ENCODE data around the gene CHST2. TPM values are rescaled to one million over a fixed set of nuclear protein-coding genes. Genes with fewer than 3 reads are reported as not detected.

Gene CHST2
- total and polyA plus RNA-seq, 5 donors = 1.5 to 3.3 (median 2.2) TPM

- intact Hi-C loops (cut with DNase I) = no loop called here
- H3K9me3 ChIP-seq (ENCODE audit: control insufficient read depth, low read length) = no peaks in the 10 kb centered on the region
- ATAC-seq = no peak
- H3K27ac ChIP-seq (ENCODE audit: low read length) = no peak overlapping the region
- 67% methylated on average over 3 of the region's 3 CpGs for WGBS
- DNase-seq = no peak
- H3K4me3 ChIP-seq (ENCODE audit: low read length) = no peak overlapping the region
- H3K27me3 ChIP-seq (ENCODE audit: control insufficient read depth, insufficient read depth) = no peaks in the 10 kb centered on the region
- no peaks in the 10 kb centered on the region for H3K4me1 ChIP-seq (ENCODE audit: control insufficient read depth, insufficient read depth, low read length)
Observed at GRCh38 chr3:143099210-143099609, 20.4 kb upstream of the CHST2 start.

- Histone ChIP-seq H3K9me3 (ENCODE audit: control insufficient read depth, low read length) (no peaks in the 10 kb centered on the region), H3K27ac (ENCODE audit: low read length) (no peak overlapping the region), H3K27me3 (ENCODE audit: control insufficient read depth, insufficient read depth) (no peaks in the 10 kb centered on the region), H3K4me1 (ENCODE audit: control insufficient read depth, insufficient read depth, low read length) (no peaks in the 10 kb centered on the region), H3K4me3 (ENCODE audit: low read length) (no peak overlapping the region)
- DNase-seq = no peak
- intact Hi-C loops (cut with DNase I) = no loop called here
- 73% methylated on average over 2 of the region's 2 CpGs for WGBS
- no peak for ATAC-seq
Observed at GRCh38 chr3:143099690-143100089, 19.9 kb upstream of the CHST2 start.

- 83% methylated on average over 6 of the region's 6 CpGs for WGBS
- intact Hi-C loops (cut with DNase I) = no loop called here
- no peak for ATAC-seq
Observed at GRCh38 chr3:143100451-143100850, 19.1 kb upstream of the CHST2 start.

GRCh38 chr3:143101792-143102381 is 17.7 kb upstream of the CHST2 start:
- Histone ChIP-seq H3K9me3 (ENCODE audit: control insufficient read depth, low read length) (peaks cover 1% of the 10 kb centered on the region), H3K27ac (ENCODE audit: low read length) (no peak overlapping the region), H3K27me3 (ENCODE audit: control insufficient read depth, insufficient read depth) (no peaks in the 10 kb centered on the region), H3K4me3 (ENCODE audit: low read length) (no peak overlapping the region), H3K4me1 (ENCODE audit: control insufficient read depth, insufficient read depth, low read length) (no peaks in the 10 kb centered on the region)
- DNase-seq (no peak), ATAC-seq (no peak)
- intact Hi-C loops (cut with DNase I) = no loop called here
- 70% methylated on average over 7 of the region's 7 CpGs for WGBS

More at GRCh38 chr3:143100451-143100850, 19.1 kb upstream of the CHST2 start:
- Histone ChIP-seq H3K4me3 (ENCODE audit: low read length) (no peak overlapping the region), H3K27me3 (ENCODE audit: control insufficient read depth, insufficient read depth) (no peaks in the 10 kb centered on the region), H3K4me1 (ENCODE audit: control insufficient read depth, insufficient read depth, low read length) (no peaks in the 10 kb centered on the region), H3K27ac (ENCODE audit: low read length) (no peak overlapping the region), H3K9me3 (ENCODE audit: control insufficient read depth, low read length) (no peaks in the 10 kb centered on the region)
- DNase-seq = no peak

- H3K4me3 ChIP-seq (ENCODE audit: low read length) = no peak overlapping the region
- H3K27me3 ChIP-seq (ENCODE audit: control insufficient read depth, insufficient read depth) = no peaks in the 10 kb centered on the region
- DNase-seq = no peak
- WGBS = 83% methylated on average over 2 of the region's 2 CpGs
- H3K4me1 ChIP-seq (ENCODE audit: control insufficient read depth, insufficient read depth, low read length) = no peaks in the 10 kb centered on the region
- intact Hi-C loops (cut with DNase I) = no loop called here
- no peak for ATAC-seq
- H3K9me3 ChIP-seq (ENCODE audit: control insufficient read depth, low read length) = peaks cover 1% of the 10 kb centered on the region
- H3K27ac ChIP-seq (ENCODE audit: low read length) = no peak overlapping the region
Observed at GRCh38 chr3:143103652-143104051, 15.9 kb upstream of the CHST2 start.

GRCh38 chr3:143105170-143105569 is 14.4 kb upstream of the CHST2 start:
- no peaks in the 10 kb centered on the region for H3K27me3 ChIP-seq (ENCODE audit: control insufficient read depth, insufficient read depth)
- no peak overlapping the region for H3K4me3 ChIP-seq (ENCODE audit: low read length)
- DNase-seq = no peak
- intact Hi-C loops (cut with DNase I) = no loop called here
- ATAC-seq = no peak
- no peak overlapping the region for H3K27ac ChIP-seq (ENCODE audit: low read length)
- H3K9me3 ChIP-seq (ENCODE audit: control insufficient read depth, low read length) = peaks cover 1% of the 10 kb centered on the region
- 79% methylated on average over 5 of the region's 5 CpGs for WGBS
- no peaks in the 10 kb centered on the region for H3K4me1 ChIP-seq (ENCODE audit: control insufficient read depth, insufficient read depth, low read length)

GRCh38 chr3:143109861-143110260 is 9.7 kb upstream of the CHST2 start:
- no peak for DNase-seq
- peaks cover 1% of the 10 kb centered on the region for H3K9me3 ChIP-seq (ENCODE audit: control insufficient read depth, low read length)
- ATAC-seq = no peak
- WGBS = 82% methylated on average over 5 of the region's 5 CpGs
- no peak overlapping the region for H3K27ac ChIP-seq (ENCODE audit: low read length)
- no peak overlapping the region for H3K4me3 ChIP-seq (ENCODE audit: low read length)
- H3K27me3 ChIP-seq (ENCODE audit: control insufficient read depth, insufficient read depth) = no peaks in the 10 kb centered on the region
- H3K4me1 ChIP-seq (ENCODE audit: control insufficient read depth, insufficient read depth, low read length) = no peaks in the 10 kb centered on the region
- intact Hi-C loops (cut with DNase I) = no loop called here

- Histone ChIP-seq H3K9me3 (ENCODE audit: control insufficient read depth, low read length) (peaks cover 1% of the 10 kb centered on the region), H3K27ac (ENCODE audit: low read length) (no peak overlapping the region), H3K27me3 (ENCODE audit: control insufficient read depth, insufficient read depth) (no peaks in the 10 kb centered on the region), H3K4me3 (ENCODE audit: low read length) (no peak overlapping the region), H3K4me1 (ENCODE audit: control insufficient read depth, insufficient read depth, low read length) (no peaks in the 10 kb centered on the region)
- ATAC-seq = no peak
- no peak for DNase-seq
- WGBS = 85% methylated on average over 5 of the region's 5 CpGs
- intact Hi-C loops (cut with DNase I) = no loop called here
Observed at GRCh38 chr3:143110371-143110770, 9.2 kb upstream of the CHST2 start.

GRCh38 chr3:143118630-143119008 is 952 bp upstream of the CHST2 start:
- no peaks in the 10 kb centered on the region for H3K9me3 ChIP-seq (ENCODE audit: control insufficient read depth, low read length)
- H3K27ac ChIP-seq (ENCODE audit: low read length) = no peak overlapping the region
- H3K4me1 ChIP-seq (ENCODE audit: control insufficient read depth, insufficient read depth, low read length) = no peaks in the 10 kb centered on the region
- ATAC-seq (no peak), DNase-seq (peak in 1 of 3 donors; percentile 35)
- H3K4me3 ChIP-seq (ENCODE audit: low read length) = peak overlapping the region; percentile 88
- intact Hi-C loops (cut with DNase I) = no loop called here
- WGBS = 52% methylated on average over 13 of the region's 13 CpGs
- H3K27me3 ChIP-seq (ENCODE audit: control insufficient read depth, insufficient read depth) = no peaks in the 10 kb centered on the region

GRCh38 chr3:143119974-143120715 is 574 bp downstream of the CHST2 start:
- DNase-seq (peak; percentile 41 to 67 (median 66)), ATAC-seq (peak; percentile 25 to 48)
- 1% methylated on average over 85 of the region's 85 CpGs for WGBS
- intact Hi-C loops (cut with DNase I) = no loop called here
- no peaks in the 10 kb centered on the region for H3K4me1 ChIP-seq (ENCODE audit: control insufficient read depth, insufficient read depth, low read length)
- H3K4me3 ChIP-seq (ENCODE audit: low read length) = peak overlapping the region; percentile 88
- no peaks in the 10 kb centered on the region for H3K27me3 ChIP-seq (ENCODE audit: control insufficient read depth, insufficient read depth)
- no peak overlapping the region for H3K27ac ChIP-seq (ENCODE audit: low read length)
- H3K9me3 ChIP-seq (ENCODE audit: control insufficient read depth, low read length) = no peaks in the 10 kb centered on the region

- intact Hi-C loops (cut with DNase I) = no loop called here
- H3K27me3 ChIP-seq (ENCODE audit: control insufficient read depth, insufficient read depth) = no peaks in the 10 kb centered on the region
Observed at GRCh38 chr3:143120716-143121240, 1.2 kb downstream of the CHST2 start.

More at GRCh38 chr3:143120716-143121240, 1.2 kb downstream of the CHST2 start:
- Histone ChIP-seq H3K9me3 (ENCODE audit: control insufficient read depth, low read length) (no peaks in the 10 kb centered on the region), H3K4me1 (ENCODE audit: control insufficient read depth, insufficient read depth, low read length) (no peaks in the 10 kb centered on the region), H3K4me3 (ENCODE audit: low read length) (peak overlapping the region; percentile 88), H3K27ac (ENCODE audit: low read length) (no peak overlapping the region)
- ATAC-seq (peak; percentile 9 to 33), DNase-seq (peak; percentile 31 to 68 (median 60))
- WGBS = 1% methylated on average over 60 of the region's 60 CpGs

Measured in right cardiac atrium (tissue), 5 donors.